ENCODE data around the gene SORL1.

Gene SORL1

GRCh38 chr11:121455115-121455514, 3.0 kb downstream of the SORL1 start:
- no peak for DNase-seq (ENCODE audit: low spot score)
- in situ Hi-C loops (cut with MboI; ENCODE audit: low sequenced_read_pairs, unreplicated experiment): no loop called here
- TF ChIP-seq CTCF (IDR thresholded peaks at IDR 0.05; ENCODE audit: borderline replicate concordance, control extremely low read depth, extremely low read depth, insufficient read depth, missing control alignments): no peak

GRCh38 chr11:121456151-121456550, 4.0 kb downstream of the SORL1 start:
- TF ChIP-seq CTCF (IDR thresholded peaks at IDR 0.05; ENCODE audit: borderline replicate concordance, control extremely low read depth, extremely low read depth, insufficient read depth, missing control alignments): no peak
- in situ Hi-C loops (cut with MboI; ENCODE audit: low sequenced_read_pairs, unreplicated experiment): no loop called here
- DNase-seq (ENCODE audit: low spot score): no peak

GRCh38 chr11:121456816-121457431, 4.8 kb downstream of the SORL1 start:
- TF ChIP-seq CTCF (IDR thresholded peaks at IDR 0.05; ENCODE audit: borderline replicate concordance, control extremely low read depth, extremely low read depth, insufficient read depth, missing control alignments): no peak
- in situ Hi-C loops (cut with MboI; ENCODE audit: low sequenced_read_pairs, unreplicated experiment): no loop called here
- no peak for DNase-seq (ENCODE audit: low spot score)

- DNase-seq (ENCODE audit: low spot score): no peak
- in situ Hi-C loops (cut with MboI; ENCODE audit: low sequenced_read_pairs, unreplicated experiment): no loop called here
- TF ChIP-seq CTCF (IDR thresholded peaks at IDR 0.05; ENCODE audit: borderline replicate concordance, control extremely low read depth, extremely low read depth, insufficient read depth, missing control alignments): no peak
Measured at GRCh38 chr11:121458551-121458950, 6.4 kb downstream of the SORL1 start.

- no peak for DNase-seq (ENCODE audit: low spot score)
- in situ Hi-C loops (cut with MboI; ENCODE audit: low sequenced_read_pairs, unreplicated experiment): no loop called here
- TF ChIP-seq CTCF (IDR thresholded peaks at IDR 0.05; ENCODE audit: borderline replicate concordance, control extremely low read depth, extremely low read depth, insufficient read depth, missing control alignments): no peak
Measured at GRCh38 chr11:121459413-121460017, 7.4 kb downstream of the SORL1 start.

GRCh38 chr11:121460941-121461514, 8.9 kb downstream of the SORL1 start:
- TF ChIP-seq CTCF (IDR thresholded peaks at IDR 0.05; ENCODE audit: borderline replicate concordance, control extremely low read depth, extremely low read depth, insufficient read depth, missing control alignments): no peak
- no peak for DNase-seq (ENCODE audit: low spot score)
- in situ Hi-C loops (cut with MboI; ENCODE audit: low sequenced_read_pairs, unreplicated experiment): no loop called here
